ENCODE data around the gene KLHL3. TPM values are rescaled to one million over a fixed set of nuclear protein-coding genes. Genes with fewer than 3 reads are reported as not detected.

The KLHL3 gene
- total and polyA plus RNA-seq, 2 donors (not counting 3 experiments of a cell fraction or from before 2014, with no cell fraction given): 8.8 to 13.6 TPM

DNA sequence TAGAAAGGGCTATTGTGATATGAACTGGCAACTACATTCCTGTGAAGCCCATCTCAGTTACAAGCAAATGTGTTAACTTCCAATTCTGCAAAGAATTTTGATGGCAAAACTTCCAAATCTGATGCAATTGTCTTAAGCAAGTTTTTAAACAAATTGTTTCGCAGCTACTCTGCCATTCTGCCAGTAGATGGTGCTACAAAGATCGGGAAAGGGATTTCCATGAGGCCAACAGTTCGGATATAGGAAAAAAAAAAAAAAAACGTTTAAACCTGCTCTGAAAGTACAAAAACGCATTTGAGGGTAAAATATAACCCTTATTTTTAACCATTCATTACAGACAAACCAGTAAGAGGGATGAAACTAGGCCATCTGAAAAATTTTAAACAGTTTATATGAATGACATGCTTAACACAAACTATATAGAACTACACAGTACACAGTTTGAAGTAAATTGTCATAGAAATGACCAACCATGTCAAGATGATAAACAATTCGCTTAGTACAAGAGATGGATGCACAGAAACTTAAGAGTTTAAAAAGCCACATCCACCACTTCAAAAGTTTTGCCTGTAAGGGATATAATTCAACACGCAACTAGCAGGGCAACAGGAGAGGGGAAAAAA, 16.1 kb upstream of the KLHL3 start:
- FAIRE-seq (peak; percentile 81), DNase-seq (ENCODE audit: low read depth, low spot score) (peak; percentile 74)
- Histone ChIP-seq H3K4me2 (ENCODE audit: insufficient read depth, low read length) (peak overlapping the region; percentile 100), H3K79me2 (ENCODE audit: control insufficient read depth, insufficient read depth, low read length) (peaks cover 40% of the 10 kb centered on the region), H3K4me1 (ENCODE audit: control insufficient read depth, extremely low read depth, insufficient read depth, low read length) (peaks cover 18% of the 10 kb centered on the region), H3K36me3 (ENCODE audit: control insufficient read depth in 2 of 2, extremely low read depth in 1 of 2, insufficient read depth in 2 of 2, low read length in 2 of 2) (peaks cover 0 to 4% of the 10 kb centered on the region in 2 experiments), H3K27me3 (ENCODE audit: control insufficient read depth in 2 of 2, insufficient read depth in 2 of 2, low read length in 2 of 2) (no peaks in the 10 kb centered on the region), H4K20me1 (replicated peaks; ENCODE audit: control insufficient read depth, extremely low read depth, insufficient read depth, low read length) (peaks cover 28% of the 10 kb centered on the region), H3K27ac (ENCODE audit: insufficient read depth, low read depth, low read length) (peak overlapping the region; percentile 39), H3K4me3 (replicated peaks in 1 of 3; ENCODE audit: insufficient read depth in 1 of 3, low read depth in 1 of 3, low read length in 3 of 3) (peak overlapping the region; percentile 88 to 99 (median 94)), H3K9ac (replicated peaks; ENCODE audit: extremely low read depth, insufficient read depth, low read length) (peak overlapping the region; percentile 93), H3K9me3 (replicated peaks; ENCODE audit: control insufficient read depth, insufficient read depth, low read length) (no peaks in the 10 kb centered on the region), H3K9me1 (replicated peaks; ENCODE audit: control insufficient read depth, extremely low read depth, insufficient read depth, low read length) (no peaks in the 10 kb centered on the region), H2AFZ (ENCODE audit: low read depth, low read length) (no peak overlapping the region)
- intact Hi-C loops (cut with micrococcal nuclease) (loop anchor here (1.0 to 5.0 kb wide), 5 partner anchors 15 to 381 kb away; partner anchors contain the start of gene KLHL3), dilution Hi-C loops (cut with MboI; ENCODE audit: extremely low pct_ligation_motif_present, low sequenced_read_pairs) (loop anchor here (25.0 kb wide), 1 partner anchor 90 kb away; no protein-coding TSS in a partner anchor)
- ChIA-PET CTCF (interaction anchor here (0.6 to 2.0 kb wide), 19 partner anchors 8 to 317 kb away, joined by 3 to 45 read pairs (median 5); partner anchors contain the start of gene KLHL3), POLR2A (interaction anchor here (0.7 to 0.8 kb wide), 3 partner anchors 10 to 29 kb away, joined by 3 to 4 read pairs (median 4); no protein-coding TSS in a partner anchor)
- TF ChIP-seq, protein P1, sequence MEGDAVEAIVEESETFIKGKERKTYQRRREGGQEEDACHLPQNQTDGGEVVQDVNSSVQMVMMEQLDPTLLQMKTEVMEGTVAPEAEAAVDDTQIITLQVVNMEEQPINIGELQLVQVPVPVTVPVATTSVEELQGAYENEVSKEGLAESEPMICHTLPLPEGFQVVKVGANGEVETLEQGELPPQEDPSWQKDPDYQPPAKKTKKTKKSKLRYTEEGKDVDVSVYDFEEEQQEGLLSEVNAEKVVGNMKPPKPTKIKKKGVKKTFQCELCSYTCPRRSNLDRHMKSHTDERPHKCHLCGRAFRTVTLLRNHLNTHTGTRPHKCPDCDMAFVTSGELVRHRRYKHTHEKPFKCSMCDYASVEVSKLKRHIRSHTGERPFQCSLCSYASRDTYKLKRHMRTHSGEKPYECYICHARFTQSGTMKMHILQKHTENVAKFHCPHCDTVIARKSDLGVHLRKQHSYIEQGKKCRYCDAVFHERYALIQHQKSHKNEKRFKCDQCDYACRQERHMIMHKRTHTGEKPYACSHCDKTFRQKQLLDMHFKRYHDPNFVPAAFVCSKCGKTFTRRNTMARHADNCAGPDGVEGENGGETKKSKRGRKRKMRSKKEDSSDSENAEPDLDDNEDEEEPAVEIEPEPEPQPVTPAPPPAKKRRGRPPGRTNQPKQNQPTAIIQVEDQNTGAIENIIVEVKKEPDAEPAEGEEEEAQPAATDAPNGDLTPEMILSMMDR (IDR thresholded peaks at IDR 0.05; ENCODE audit: extremely low read depth in 1 of 2, insufficient read depth in 1 of 2, low read depth in 1 of 2, low read length in 2 of 2): peak; percentile 66 to 70
- no peak for TF ChIP-seq MYC (IDR thresholded peaks at IDR 0.05; ENCODE audit: low read depth, low read length)
- no peak for TF ChIP-seq POLR2A (IDR thresholded peaks at IDR 0.05; ENCODE audit: low read depth, low read length)
- no TSS peak for BruUV-seq (replicated peaks)

DNA sequence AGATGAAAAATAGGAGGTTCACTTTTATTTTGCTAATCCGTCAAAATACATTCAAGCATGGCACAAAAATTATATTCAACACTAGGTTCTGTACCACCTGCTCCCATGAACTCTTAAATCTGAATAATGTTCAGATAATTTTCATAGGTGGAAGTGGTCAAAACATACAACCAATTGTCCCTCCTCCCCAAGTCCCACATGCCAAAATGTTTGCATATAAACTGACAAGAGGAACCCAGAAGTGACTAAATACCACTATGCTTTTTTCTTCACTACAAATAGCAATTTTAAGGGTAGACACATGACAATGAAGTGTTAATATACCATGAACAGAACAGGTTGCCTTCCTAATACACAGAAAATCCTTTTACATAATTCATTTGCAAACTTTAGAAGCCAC, 14.5 kb upstream of the KLHL3 start:
- Histone ChIP-seq H3K4me1 (ENCODE audit: control insufficient read depth, extremely low read depth, insufficient read depth, low read length) (peaks cover 18% of the 10 kb centered on the region), H3K4me3 (replicated peaks in 1 of 3; ENCODE audit: insufficient read depth in 1 of 3, low read depth in 1 of 3, low read length in 3 of 3) (no peak overlapping the region), H3K9ac (replicated peaks; ENCODE audit: extremely low read depth, insufficient read depth, low read length) (no peak overlapping the region), H3K36me3 (ENCODE audit: control insufficient read depth in 2 of 2, extremely low read depth in 1 of 2, insufficient read depth in 2 of 2, low read length in 2 of 2) (peaks cover 0 to 4% of the 10 kb centered on the region in 2 experiments), H3K27ac (ENCODE audit: insufficient read depth, low read depth, low read length) (no peak overlapping the region), H3K79me2 (ENCODE audit: control insufficient read depth, insufficient read depth, low read length) (peaks cover 40% of the 10 kb centered on the region), H3K9me1 (replicated peaks; ENCODE audit: control insufficient read depth, extremely low read depth, insufficient read depth, low read length) (no peaks in the 10 kb centered on the region), H3K4me2 (ENCODE audit: insufficient read depth, low read length) (peak overlapping the region; percentile 100), H3K27me3 (ENCODE audit: control insufficient read depth in 2 of 2, insufficient read depth in 2 of 2, low read length in 2 of 2) (no peaks in the 10 kb centered on the region), H2AFZ (ENCODE audit: low read depth, low read length) (no peak overlapping the region), H4K20me1 (replicated peaks; ENCODE audit: control insufficient read depth, extremely low read depth, insufficient read depth, low read length) (peaks cover 28% of the 10 kb centered on the region), H3K9me3 (replicated peaks; ENCODE audit: control insufficient read depth, insufficient read depth, low read length) (no peaks in the 10 kb centered on the region)
- dilution Hi-C loops (cut with MboI; ENCODE audit: extremely low pct_ligation_motif_present, low sequenced_read_pairs) (loop anchor here (25.0 kb wide), 1 partner anchor 88 kb away; no protein-coding TSS in a partner anchor), intact Hi-C loops (cut with micrococcal nuclease) (loop anchor here (5.0 kb wide), 1 partner anchor 188 kb away; no protein-coding TSS in a partner anchor)
- ChIA-PET CTCF (interaction anchor here (0.7 to 11.3 kb wide), 7 partner anchors 29 to 186 kb away, joined by 3 to 721 read pairs (median 20); no protein-coding TSS in a partner anchor), POLR2A (no interaction called here)
- FAIRE-seq: no peak
- DNase-seq (ENCODE audit: low read depth, low spot score): no peak
- TF ChIP-seq, protein P2, sequence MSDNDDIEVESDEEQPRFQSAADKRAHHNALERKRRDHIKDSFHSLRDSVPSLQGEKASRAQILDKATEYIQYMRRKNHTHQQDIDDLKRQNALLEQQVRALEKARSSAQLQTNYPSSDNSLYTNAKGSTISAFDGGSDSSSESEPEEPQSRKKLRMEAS (IDR thresholded peaks at IDR 0.05; ENCODE audit: insufficient read depth, insufficient read length): no peak
- TF ChIP-seq MYC (IDR thresholded peaks at IDR 0.05; ENCODE audit: low read depth, low read length) (no peak), POLR2A (IDR thresholded peaks at IDR 0.05; ENCODE audit: low read depth, low read length) (no peak), GATA2 (IDR thresholded peaks at IDR 0.05; ENCODE audit: insufficient read depth, insufficient read length, low read depth, low read length) (no peak), FOS (IDR thresholded peaks at IDR 0.05; ENCODE audit: borderline replicate concordance, insufficient read depth, low read length) (no peak), JUN (IDR thresholded peaks at IDR 0.05; ENCODE audit: borderline replicate concordance, insufficient read depth, insufficient read length, low read depth) (no peak), EZH2 (IDR thresholded peaks at IDR 0.05; ENCODE audit: borderline replicate concordance, low read depth, low read length, severe bottlenecking) (no peak), POLR2AphosphoS5 (IDR thresholded peaks at IDR 0.05; ENCODE audit: insufficient read depth, low read depth, low read length) (no peak)
- TF ChIP-seq, protein P1 (IDR thresholded peaks at IDR 0.05; ENCODE audit: extremely low read depth in 1 of 2, insufficient read depth in 1 of 2, low read depth in 1 of 2, low read length in 2 of 2): no peak
- no TSS peak for BruUV-seq (replicated peaks)

Data from endothelial cell of umbilical vein (primary cell).